Frontal cortex (tissue), 4 donors: ENCODE data around the gene AFAP1. TPM values are rescaled to one million over a fixed set of nuclear protein-coding genes. Genes with fewer than 3 reads are reported as not detected.

Source experiments
- DNase-seq, 2 donors: peaks; one replicate each; pipeline ENCODE4 v3.0.0; 2012; ENCODE audit warnings: low spot score in 2 of 2
- FAIRE-seq: peaks from 2 replicates; lab custom pipeline; 2012; peaks lifted over from hg19 to GRCh38; lab: Jason Lieb, UNC
- total RNA-seq: library from RNA; depleted of rRNA; stranded (reverse); fragments of >200 nt; gene quantifications from one replicate; pipeline ENCODE4 v1.2.3, GENCODE V29; 2014
- donor health status: control.
- donor health status: control.
- donor health status: control.

The AFAP1 gene
- total RNA-seq, 1 donor from 2014 or later, result 45.2 TPM

- DNase-seq, result no peak
- no peak for FAIRE-seq
These were observed 108.9 kb downstream of the AFAP1 start for GRCh38 chr4:7830747-7831146.

GRCh38 chr4:7829652-7830580 is 109.7 kb downstream of the AFAP1 start:
- FAIRE-seq, result no peak
- DNase-seq, result no peak

- no peak for FAIRE-seq
- DNase-seq, result no peak
These were observed 110.8 kb downstream of the AFAP1 start for GRCh38 chr4:7828793-7829301.

DNA sequence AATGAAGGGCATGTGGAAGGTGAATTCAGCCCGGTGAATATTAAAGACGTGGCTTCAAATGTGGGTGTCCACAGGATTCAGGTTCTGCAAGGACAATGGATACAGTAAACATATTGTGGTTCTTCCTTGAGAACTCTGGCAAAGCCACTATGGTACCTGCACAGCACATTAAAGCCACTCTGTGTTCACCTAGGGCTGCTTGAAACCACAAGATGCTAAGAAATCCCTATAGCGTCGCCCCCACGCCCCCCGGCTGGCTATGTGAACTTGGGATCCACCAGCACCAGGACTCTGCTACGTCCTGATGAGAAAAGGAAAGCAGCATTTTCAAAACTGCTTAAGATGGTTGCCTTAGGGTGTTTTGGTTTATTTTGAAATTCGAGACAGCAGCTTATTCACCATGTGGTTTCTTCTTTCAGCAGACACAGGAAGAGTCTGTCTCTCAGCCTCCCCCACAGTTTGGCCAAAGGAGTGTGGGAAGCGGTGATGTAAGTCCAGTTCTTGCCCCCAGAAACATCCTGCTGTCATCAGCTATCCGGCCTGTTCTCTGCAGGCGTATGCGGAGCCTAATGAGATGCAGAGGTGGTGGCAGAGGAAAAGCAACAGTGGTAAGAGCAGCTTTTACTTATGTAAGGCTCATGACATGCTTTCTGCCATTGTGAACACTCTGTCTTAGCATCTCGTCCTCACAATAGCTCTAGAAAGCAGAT is 111.5 kb downstream of the AFAP1 start:
- FAIRE-seq (no peak), DNase-seq (no peak)

DNA sequence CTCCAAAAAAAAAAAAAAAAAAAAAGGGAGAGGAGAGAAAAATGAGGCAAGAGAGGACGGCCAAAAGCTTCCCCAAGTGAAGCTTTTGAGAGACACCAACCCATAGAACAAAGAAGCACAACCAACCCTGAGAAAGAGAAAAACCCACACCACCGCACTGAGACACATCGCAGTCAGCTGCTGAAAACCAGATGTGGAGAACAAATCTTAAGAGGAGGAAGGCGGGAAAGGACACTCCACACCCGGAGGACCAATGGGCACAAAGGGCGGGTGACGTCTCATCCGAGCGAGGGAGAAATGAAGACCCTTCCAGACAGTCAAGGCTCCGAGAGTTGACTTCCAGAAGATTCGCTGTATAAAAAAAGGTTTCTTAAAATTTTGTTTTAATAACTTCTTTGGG is 112.1 kb downstream of the AFAP1 start:
- FAIRE-seq (no peak), DNase-seq (no peak)

- FAIRE-seq (no peak), DNase-seq (no peak)
These were observed 112.8 kb downstream of the AFAP1 start for GRCh38 chr4:7826909-7827306.

DNA sequence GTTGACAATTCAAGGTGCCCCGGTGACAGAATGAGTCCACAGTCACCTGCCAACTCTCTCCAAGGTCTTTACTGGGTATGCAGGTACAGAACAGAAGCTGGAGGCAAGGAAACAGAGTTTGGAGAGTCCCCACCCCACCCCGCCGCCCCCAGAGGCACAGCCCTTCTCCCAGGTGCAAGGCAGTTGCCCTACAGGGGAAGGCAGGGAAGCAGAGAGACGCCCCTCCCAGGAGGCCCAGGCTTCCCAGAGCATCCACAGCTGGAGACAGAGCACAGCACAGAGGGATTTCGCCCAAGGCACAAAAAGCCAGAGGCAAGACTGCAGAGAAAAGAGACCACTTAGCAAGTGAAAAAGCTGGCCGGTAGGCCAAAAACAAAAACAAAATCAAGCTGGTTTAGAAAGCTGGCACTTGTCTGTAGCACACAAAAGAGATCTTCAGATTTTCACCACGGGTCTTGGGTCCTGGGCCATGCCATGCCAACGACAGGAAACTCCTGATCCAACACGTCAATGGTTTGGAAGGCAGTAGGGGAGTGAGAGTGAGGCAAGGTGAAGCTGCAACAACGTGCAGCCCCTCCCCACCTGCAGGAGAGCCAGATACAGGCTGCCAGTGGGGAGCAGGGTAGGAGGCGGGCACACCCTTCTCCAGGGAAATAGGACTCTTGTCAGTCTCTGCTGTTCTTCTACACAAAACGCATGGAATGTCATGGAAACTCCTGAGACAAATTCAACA is 113.3 kb downstream of the AFAP1 start:
- no peak for FAIRE-seq
- no peak for DNase-seq

DNA sequence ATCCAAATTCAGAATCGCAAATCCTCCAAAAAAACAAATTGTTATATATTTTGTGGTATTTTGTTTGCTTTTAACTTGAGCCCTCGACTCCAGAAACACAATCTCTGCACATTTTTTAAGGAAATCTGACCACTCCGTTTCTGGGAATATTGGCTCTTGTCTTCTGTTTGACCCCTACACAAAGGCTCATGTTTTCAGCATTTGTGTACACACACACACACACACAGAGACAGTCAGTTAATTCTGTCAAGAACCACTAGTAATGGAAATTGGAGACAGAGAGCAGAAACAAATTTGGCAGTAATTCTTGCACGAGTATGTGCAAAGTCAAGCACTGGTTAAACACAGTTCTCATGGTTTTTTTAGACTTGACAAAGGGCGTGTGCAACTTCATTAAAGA is 115.4 kb downstream of the AFAP1 start:
- no peak for FAIRE-seq
- DNase-seq, result no peak

DNA sequence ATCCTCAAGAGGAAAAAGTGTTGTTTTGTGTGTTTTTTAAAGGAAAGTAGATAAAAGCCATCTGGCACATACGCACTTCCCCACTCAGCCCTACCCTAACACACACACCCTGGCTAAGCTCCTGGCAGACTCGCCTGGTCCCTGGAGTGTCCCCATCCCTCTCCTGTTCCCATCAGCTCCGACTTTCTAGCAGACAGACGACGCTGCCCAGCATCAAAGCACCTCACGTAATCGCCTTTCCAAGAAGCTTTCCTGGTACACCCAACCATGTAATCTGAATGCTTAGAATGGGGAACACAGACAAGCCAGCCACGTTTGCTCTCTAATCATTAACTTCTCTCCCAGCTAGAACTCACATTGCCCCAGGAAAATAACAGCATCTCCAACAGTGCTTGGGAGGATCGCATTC is 116.2 kb downstream of the AFAP1 start:
- no peak for FAIRE-seq
- DNase-seq, result no peak

DNA sequence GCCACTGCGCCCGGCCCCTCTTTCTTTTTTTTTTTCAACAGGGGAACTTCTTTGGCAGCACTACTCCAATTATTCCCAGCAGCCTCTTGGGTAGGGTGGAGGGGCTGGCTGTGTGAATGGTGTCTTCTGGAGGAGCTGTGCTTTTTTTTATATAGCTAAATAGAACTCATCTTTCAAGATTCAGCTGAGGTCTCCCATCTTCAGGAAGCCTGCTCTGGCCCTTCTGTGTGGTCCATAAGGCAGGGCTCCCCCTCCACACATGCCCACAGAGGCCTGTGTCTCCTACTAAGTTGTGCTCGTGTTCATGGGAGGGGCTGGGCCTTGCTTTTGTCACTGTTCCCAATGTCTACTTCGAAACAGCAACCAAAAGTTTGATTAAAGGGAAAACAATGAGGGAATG is 116.8 kb downstream of the AFAP1 start:
- no peak for FAIRE-seq
- no peak for DNase-seq

- FAIRE-seq (no peak), DNase-seq (no peak)
These were observed 117.5 kb downstream of the AFAP1 start for GRCh38 chr4:7822137-7822505.

GRCh38 chr4:7821245-7822136 is 118.2 kb downstream of the AFAP1 start:
- DNase-seq (no peak), FAIRE-seq (no peak)

GRCh38 chr4:7820031-7820818 is 119.4 kb downstream of the AFAP1 start:
- no peak for DNase-seq

GRCh38 chr4:7819446-7819845 is 120.2 kb downstream of the AFAP1 start:
- FAIRE-seq (no peak), DNase-seq (no peak)

More at GRCh38 chr4:7820031-7820818, 119.4 kb downstream of the AFAP1 start:
- FAIRE-seq, result no peak

DNA sequence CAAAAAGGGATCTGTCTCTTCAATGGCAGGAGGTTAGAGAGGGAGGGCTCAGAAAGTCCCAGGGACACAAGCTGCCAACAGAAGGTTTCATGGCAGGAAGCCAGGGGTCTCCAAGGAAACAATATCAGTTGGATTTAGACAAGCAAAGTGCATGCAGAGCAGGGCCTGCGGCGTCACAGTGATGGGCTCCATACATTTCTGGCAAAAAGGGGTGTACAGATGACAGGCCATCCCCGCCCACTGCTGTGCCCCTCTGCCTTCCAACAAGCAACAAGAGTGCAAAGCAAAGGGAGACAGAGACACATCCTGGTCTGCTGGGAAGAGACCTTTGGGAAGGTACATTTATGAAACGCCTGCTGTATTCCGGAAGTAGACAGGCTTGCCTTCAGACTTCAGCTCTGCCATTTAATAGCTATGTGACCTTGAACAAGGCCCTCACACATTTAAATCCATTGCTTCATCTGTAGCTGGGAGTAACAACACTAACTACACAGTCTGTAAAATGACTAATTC is 121.2 kb downstream of the AFAP1 start:
- DNase-seq, result no peak
- FAIRE-seq, result no peak

DNA sequence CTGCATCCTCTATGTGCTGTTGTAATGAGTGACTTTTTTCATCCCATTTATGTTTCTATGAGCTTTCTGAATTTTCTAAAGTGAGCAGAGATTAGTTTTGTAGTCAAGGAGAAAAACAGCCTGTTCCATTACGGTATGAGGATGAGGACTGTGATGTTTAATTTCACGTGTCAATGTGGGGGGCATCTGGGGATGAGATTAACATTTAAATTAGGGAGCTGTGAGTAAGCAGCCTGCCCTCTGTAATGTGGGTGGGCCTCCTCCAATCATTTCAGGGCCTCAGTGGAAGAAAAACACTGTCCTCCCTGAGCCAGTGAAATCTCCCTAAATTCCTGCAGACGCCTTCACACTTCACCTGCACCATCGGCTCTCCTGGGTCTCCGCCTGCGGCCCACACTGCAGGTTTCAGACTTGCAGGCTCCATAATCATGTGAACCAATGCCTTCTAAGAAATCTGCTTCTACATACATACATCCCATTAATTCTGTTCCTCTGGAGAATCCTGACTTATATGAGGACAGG is 121.7 kb downstream of the AFAP1 start:
- no peak for FAIRE-seq
- DNase-seq, result no peak

- no peak for DNase-seq
- no peak for FAIRE-seq
These were observed 122.9 kb downstream of the AFAP1 start for GRCh38 chr4:7816771-7817170.

DNA sequence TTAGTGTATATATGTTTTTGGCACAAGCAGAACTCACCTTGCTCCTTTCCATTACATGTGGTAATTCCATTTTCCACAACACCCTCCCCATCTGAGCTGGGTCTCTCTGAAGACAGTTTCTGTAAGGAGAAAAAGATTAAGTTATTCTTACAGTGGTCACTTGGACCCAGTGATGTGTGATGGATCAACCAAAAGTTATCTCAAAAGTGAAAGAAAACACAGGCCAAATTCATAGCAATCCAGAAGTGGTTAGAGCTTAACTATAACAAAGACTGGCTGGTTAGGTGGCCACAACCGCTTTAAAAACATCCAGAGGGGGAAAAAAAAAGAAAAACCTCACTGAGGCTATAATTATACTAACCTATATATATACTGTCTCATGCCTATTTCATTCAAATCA is 123.7 kb downstream of the AFAP1 start:
- DNase-seq (no peak), FAIRE-seq (no peak)
